Measurements from ENCODE around the gene KCNQ2.

Gene KCNQ2

GRCh38 chr20:63366390-63367365, 105.8 kb downstream of the KCNQ2 start:
- no peak for DNase-seq

GRCh38 chr20:63365601-63366389, 106.7 kb downstream of the KCNQ2 start:
- no peak for DNase-seq

- no peak for DNase-seq
Measured at GRCh38 chr20:63364801-63365585, 107.5 kb downstream of the KCNQ2 start.

GRCh38 chr20:63363981-63364561, 108.4 kb downstream of the KCNQ2 start:
- DNase-seq = no peak

GRCh38 chr20:63363013-63363957, 109.2 kb downstream of the KCNQ2 start:
- no peak for DNase-seq

- no peak for DNase-seq
Measured at GRCh38 chr20:63362436-63363009, 109.9 kb downstream of the KCNQ2 start.

- no peak for DNase-seq
Measured at GRCh38 chr20:63361519-63362435, 110.7 kb downstream of the KCNQ2 start.

GRCh38 chr20:63360850-63361518, 111.5 kb downstream of the KCNQ2 start, which contains the start of gene CHRNA4:
Gene CHRNA4, minus strand, starts transcription at chr20:63361349. Its CDS starts 184 bp downstream, at chr20:63361165.
- no peak for DNase-seq

GRCh38 chr20:63359937-63360849, 112.3 kb downstream of the KCNQ2 start:
- DNase-seq = no peak

GRCh38 chr20:63359164-63359934, 113.1 kb downstream of the KCNQ2 start:
- no peak for DNase-seq

- no peak for DNase-seq
Measured at GRCh38 chr20:63357921-63358905, 114.2 kb downstream of the KCNQ2 start.

GRCh38 chr20:63356931-63357879, 115.2 kb downstream of the KCNQ2 start:
- DNase-seq = no peak

GRCh38 chr20:63356511-63356910, 115.9 kb downstream of the KCNQ2 start:
- no peak for DNase-seq

GRCh38 chr20:63355781-63356295, 116.6 kb downstream of the KCNQ2 start:
- no peak for DNase-seq
